ENCODE measurements around the gene SLC39A11. TPM values are rescaled to one million over a fixed set of nuclear protein-coding genes. Genes with fewer than 3 reads are reported as not detected.

The SLC39A11 gene
- polyA plus RNA-seq, 3 donors: 16.6 to 27.9 (median 26.6) TPM

GRCh38 chr17:72927760-72928159 is 164.7 kb downstream of the SLC39A11 start:
- H2AFZ ChIP-seq (ENCODE audit: insufficient read depth, low read depth, low read length, poor library complexity, severe bottlenecking): no peak overlapping the region
- H3K9ac ChIP-seq (ENCODE audit: insufficient read depth, low read length, poor library complexity, severe bottlenecking): no peak overlapping the region
- H3K36me3 Mint-ChIP-seq: peaks cover 35 to 36% of the 10 kb centered on the region in 2 donors
- no CpG with 5 or more reads among the region's 1 CpG for WGBS (ENCODE audit: insufficient coverage)
- no peak overlapping the region for H3K27ac Mint-ChIP-seq
- H3K4me3 ChIP-seq (replicated peaks in 1 of 3; ENCODE audit: low read depth in 2 of 3, low read length in 3 of 3): no peak overlapping the region
- H3K27me3 Mint-ChIP-seq (ENCODE audit: low read depth in 3 of 3): peaks cover 0 to 5% (median 0%) of the 10 kb centered on the region in 3 donors
- H3K9me3 Mint-ChIP-seq: no peaks in the 10 kb centered on the region
- H3K4me1 Mint-ChIP-seq: peaks cover 9% of the 10 kb centered on the region
- TF ChIP-seq CTCF (IDR thresholded peaks at IDR 0.05): no peak
- DNase-seq: no peak
- H3K79me2 ChIP-seq (ENCODE audit: insufficient read depth, low read length): no peaks in the 10 kb centered on the region
- H3K36me3 ChIP-seq (replicated peaks in 1 of 2; ENCODE audit: control insufficient read depth in 1 of 2, insufficient read depth in 2 of 2, low read length in 2 of 2): peaks cover 4 to 39% of the 10 kb centered on the region in 2 donors
- no peaks in the 10 kb centered on the region for H3K9me3 ChIP-seq (replicated peaks in 1 of 2; ENCODE audit: control insufficient read depth in 1 of 2, insufficient read depth in 1 of 2, low read length in 2 of 2)
- no peak overlapping the region for H3K4me3 Mint-ChIP-seq
- no peak overlapping the region for H3K4me2 ChIP-seq (replicated peaks; ENCODE audit: extremely low read depth, low read length, poor library complexity, severe bottlenecking)
- no peaks in the 10 kb centered on the region for H3K4me1 ChIP-seq (ENCODE audit: control insufficient read depth in 1 of 2, insufficient read depth in 2 of 2, low read length in 2 of 2)
- H4K20me1 ChIP-seq (ENCODE audit: insufficient read depth, low read length): peaks cover 12% of the 10 kb centered on the region
- intact Hi-C loops (cut with micrococcal nuclease): no loop called here
- H3K27ac ChIP-seq (ENCODE audit: low read depth in 1 of 2, low read length in 2 of 2): no peak overlapping the region
- no peaks in the 10 kb centered on the region for H3K27me3 ChIP-seq (ENCODE audit: control insufficient read depth in 2 of 2, insufficient read depth in 2 of 2, low read length in 2 of 2)

- Histone ChIP-seq H4K20me1 (ENCODE audit: insufficient read depth, low read length) (peaks cover 12% of the 10 kb centered on the region), H3K27me3 (ENCODE audit: control insufficient read depth in 2 of 2, insufficient read depth in 2 of 2, low read length in 2 of 2) (no peaks in the 10 kb centered on the region), H2AFZ (ENCODE audit: insufficient read depth, low read depth, low read length, poor library complexity, severe bottlenecking) (no peak overlapping the region), H3K4me1 (ENCODE audit: control insufficient read depth in 1 of 2, insufficient read depth in 2 of 2, low read length in 2 of 2) (no peaks in the 10 kb centered on the region), H3K4me3 (replicated peaks in 1 of 3; ENCODE audit: low read depth in 2 of 3, low read length in 3 of 3) (no peak overlapping the region), H3K79me2 (ENCODE audit: insufficient read depth, low read length) (no peaks in the 10 kb centered on the region), H3K9me3 (replicated peaks in 1 of 2; ENCODE audit: control insufficient read depth in 1 of 2, insufficient read depth in 1 of 2, low read length in 2 of 2) (no peaks in the 10 kb centered on the region), H3K27ac (ENCODE audit: low read depth in 1 of 2, low read length in 2 of 2) (no peak overlapping the region), H3K9ac (ENCODE audit: insufficient read depth, low read length, poor library complexity, severe bottlenecking) (no peak overlapping the region), H3K4me2 (replicated peaks; ENCODE audit: extremely low read depth, low read length, poor library complexity, severe bottlenecking) (no peak overlapping the region), H3K36me3 (replicated peaks in 1 of 2; ENCODE audit: control insufficient read depth in 1 of 2, insufficient read depth in 2 of 2, low read length in 2 of 2) (peaks cover 4 to 39% of the 10 kb centered on the region in 2 donors)
- 80% methylated on average over 2 of the region's 6 CpGs for WGBS (ENCODE audit: insufficient coverage)
- TF ChIP-seq CTCF (IDR thresholded peaks at IDR 0.05): no peak
- no peak for DNase-seq
- Mint-ChIP-seq H3K9me3 (no peaks in the 10 kb centered on the region), H3K36me3 (peaks cover 35% of the 10 kb centered on the region in 2 donors), H3K27me3 (ENCODE audit: low read depth in 3 of 3) (peaks cover 0 to 5% (median 0%) of the 10 kb centered on the region in 3 donors), H3K4me1 (peaks cover 8% of the 10 kb centered on the region), H3K4me3 (no peak overlapping the region), H3K27ac (no peak overlapping the region)
- intact Hi-C loops (cut with micrococcal nuclease): no loop called here
Observed at GRCh38 chr17:72927146-72927545, 165.3 kb downstream of the SLC39A11 start.
